Osteocyte (in vitro differentiated cells): ENCODE measurements around the gene PPP3CA. TPM values are rescaled to one million over a fixed set of nuclear protein-coding genes. Genes with fewer than 3 reads are reported as not detected.

Source experiments
- DNase-seq: peaks from one replicate; pipeline ENCODE4 v3.0.0; 2021; ENCODE audit warnings: mixed read lengths; ENCODE audit not compliant: unreplicated experiment; ENCODE audit errors: extremely low spot score
- H3K27ac Mint-ChIP-seq: one replicate; pipeline ENCODE4 v1.8.0; 2021; ENCODE audit warnings: mild to moderate bottlenecking, mixed read lengths; ENCODE audit not compliant: unreplicated experiment
- H3K27me3 Mint-ChIP-seq: one replicate; pipeline ENCODE4 v1.8.0; 2021; ENCODE audit warnings: mixed read lengths; ENCODE audit not compliant: unreplicated experiment
- H3K36me3 Mint-ChIP-seq: one replicate; pipeline ENCODE4 v1.8.0; 2021; ENCODE audit warnings: mixed read lengths; ENCODE audit not compliant: unreplicated experiment
- H3K4me1 Mint-ChIP-seq: one replicate; pipeline ENCODE4 v1.8.0; 2021; ENCODE audit warnings: mixed read lengths; ENCODE audit not compliant: unreplicated experiment
- H3K4me3 Mint-ChIP-seq: one replicate; pipeline ENCODE4 v1.8.0; 2021; ENCODE audit warnings: mild to moderate bottlenecking, moderate library complexity, mixed read lengths; ENCODE audit not compliant: unreplicated experiment
- H3K9me3 Mint-ChIP-seq: one replicate; pipeline ENCODE4 v1.8.0; 2021; ENCODE audit warnings: mixed read lengths; ENCODE audit not compliant: unreplicated experiment
- CTCF ChIP-seq: fragments of 200-600 bp; sonication (generic); IDR thresholded peaks from 2 replicates; pipeline ENCODE4 v1.5.0; 2021; ENCODE audit warnings: antibody characterized with exemption, mild to moderate bottlenecking, moderate library complexity
- total RNA-seq: library from RNA; stranded (reverse); gene quantifications from 2 replicates; pipeline ENCODE4 v1.2.1, GENCODE V29; 2021

The PPP3CA gene
- total RNA-seq, 1 donor from 2014 or later, result 40.5 TPM

GRCh38 chr4:101357751-101358150, 10.4 kb upstream of the PPP3CA start:
- no peak overlapping the region for H3K4me3 Mint-ChIP-seq
- H3K9me3 Mint-ChIP-seq, result no peaks in the 10 kb centered on the region
- no peak for TF ChIP-seq CTCF
- H3K27me3 Mint-ChIP-seq, result no peaks in the 10 kb centered on the region
- DNase-seq, result no peak
- peaks cover 22% of the 10 kb centered on the region for H3K4me1 Mint-ChIP-seq
- no peak overlapping the region for H3K27ac Mint-ChIP-seq
- H3K36me3 Mint-ChIP-seq, result no peaks in the 10 kb centered on the region

- no peak overlapping the region for H3K27ac Mint-ChIP-seq
- TF ChIP-seq CTCF, result no peak
- no peaks in the 10 kb centered on the region for H3K9me3 Mint-ChIP-seq
- peaks cover 22% of the 10 kb centered on the region for H3K4me1 Mint-ChIP-seq
- H3K27me3 Mint-ChIP-seq, result no peaks in the 10 kb centered on the region
- H3K4me3 Mint-ChIP-seq, result no peak overlapping the region
- DNase-seq, result no peak
- H3K36me3 Mint-ChIP-seq, result no peaks in the 10 kb centered on the region
Observed at GRCh38 chr4:101356928-101357327, 9.6 kb upstream of the PPP3CA start.

- no peaks in the 10 kb centered on the region for H3K36me3 Mint-ChIP-seq
- H3K4me3 Mint-ChIP-seq, result no peak overlapping the region
- no peaks in the 10 kb centered on the region for H3K27me3 Mint-ChIP-seq
- peaks cover 22% of the 10 kb centered on the region for H3K4me1 Mint-ChIP-seq
- H3K27ac Mint-ChIP-seq, result no peak overlapping the region
- no peak for DNase-seq
- H3K9me3 Mint-ChIP-seq, result no peaks in the 10 kb centered on the region
- TF ChIP-seq CTCF, result no peak
Observed at GRCh38 chr4:101355767-101356702, 8.7 kb upstream of the PPP3CA start.

- Mint-ChIP-seq H3K27ac (no peak overlapping the region), H3K9me3 (no peaks in the 10 kb centered on the region), H3K27me3 (no peaks in the 10 kb centered on the region), H3K36me3 (no peaks in the 10 kb centered on the region), H3K4me1 (peaks cover 22% of the 10 kb centered on the region), H3K4me3 (no peak overlapping the region)
- no peak for DNase-seq
- no peak for TF ChIP-seq CTCF
Observed at GRCh38 chr4:101355246-101355645, 7.9 kb upstream of the PPP3CA start.

DNA sequence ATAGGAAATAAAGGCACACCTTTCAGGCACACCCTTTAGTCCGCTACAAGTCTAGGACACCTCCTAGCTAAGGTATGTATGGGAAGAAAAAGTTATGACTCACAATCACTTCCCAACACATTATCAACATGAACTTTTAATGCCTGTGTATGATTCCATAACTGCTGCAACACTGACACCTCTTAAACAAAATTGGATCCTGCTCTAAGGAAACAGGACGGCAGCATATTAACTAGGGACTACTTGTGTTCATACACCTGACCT, 2.4 kb upstream of the PPP3CA start:
- DNase-seq, result no peak
- Mint-ChIP-seq H3K36me3 (no peaks in the 10 kb centered on the region), H3K9me3 (no peaks in the 10 kb centered on the region), H3K27ac (no peak overlapping the region), H3K27me3 (no peaks in the 10 kb centered on the region), H3K4me1 (peaks cover 22% of the 10 kb centered on the region), H3K4me3 (no peak overlapping the region)
- TF ChIP-seq CTCF, result no peak
